GM23248 (cell line): Measurements from ENCODE around the gene BSPRY. TPM values are rescaled to one million over a fixed set of nuclear protein-coding genes. Genes with fewer than 3 reads are reported as not detected.

Source experiments
- DNase-seq: peaks from one replicate; pipeline ENCODE4 v3.0.0-alpha.2; 2015
- H2AFZ ChIP-seq: fragments of 200-600 bp; sonication (generic); 2 replicates; pipeline ENCODE4 v1.6.1; 2016; ENCODE audit warnings: antibody characterized with exemption
- H3F3A ChIP-seq: fragments of 200-600 bp; sonication (generic); 2 replicates; pipeline ENCODE4 v1.6.1; 2016; ENCODE audit warnings: mild to moderate bottlenecking, antibody characterized with exemption, mixed run types; ENCODE audit not compliant: insufficient read depth
- H3K27ac ChIP-seq: fragments of 200-600 bp; sonication (generic); 2 replicates; pipeline ENCODE4 v1.5.1; 2016; ENCODE audit warnings: mild to moderate bottlenecking
- H3K27me3 ChIP-seq: fragments of 200-600 bp; sonication (generic); replicated peaks from 2 replicates; pipeline ENCODE4 v1.6.1; 2016; ENCODE audit warnings: mild to moderate bottlenecking; ENCODE audit not compliant: insufficient read depth
- H3K36me3 ChIP-seq: fragments of 200-600 bp; sonication (generic); 2 replicates; pipeline ENCODE4 v1.6.1; 2016; ENCODE audit warnings: low read depth, mild to moderate bottlenecking
- H3K4me1 ChIP-seq: fragments of 200-600 bp; sonication (generic); 2 replicates; pipeline ENCODE4 v1.6.1; 2016; ENCODE audit warnings: mild to moderate bottlenecking; ENCODE audit not compliant: insufficient read depth
- H3K4me2 ChIP-seq: fragments of 200-600 bp; sonication (generic); one replicate; pipeline ENCODE4 v1.6.1; 2016; ENCODE audit warnings: mild to moderate bottlenecking; ENCODE audit not compliant: unreplicated experiment
- H3K4me3 ChIP-seq: fragments of 200-600 bp; sonication (generic); 2 replicates; pipeline ENCODE4 v1.5.1; 2016; ENCODE audit warnings: mild to moderate bottlenecking
- H3K79me2 ChIP-seq: fragments of 200-600 bp; sonication (generic); 2 replicates; pipeline ENCODE4 v1.6.1; 2016; ENCODE audit warnings: mild to moderate bottlenecking; ENCODE audit not compliant: insufficient read depth
- H3K9ac ChIP-seq: fragments of 200-600 bp; sonication (generic); 2 replicates; pipeline ENCODE4 v1.6.1; 2016; ENCODE audit warnings: mild to moderate bottlenecking
- H3K9me2 ChIP-seq: fragments of 200-600 bp; sonication (generic); 2 replicates; pipeline ENCODE4 v1.6.1; 2016; ENCODE audit warnings: mixed run types, mild to moderate bottlenecking, moderate library complexity; ENCODE audit not compliant: insufficient read depth
- H3K9me3 ChIP-seq: fragments of 200-600 bp; sonication (generic); one replicate; pipeline ENCODE4 v1.6.1; 2017; ENCODE audit warnings: low read depth
- H4K20me1 ChIP-seq: fragments of 200-600 bp; sonication (generic); 2 replicates; pipeline ENCODE4 v1.6.0; 2016; ENCODE audit not compliant: insufficient read depth
- EZH2 ChIP-seq: fragments of 200-600 bp; sonication (generic); IDR thresholded peaks from 2 replicates; pipeline ENCODE4 v1.6.1; 2018; ENCODE audit warnings: antibody characterized with exemption, mild to moderate bottlenecking; ENCODE audit not compliant: insufficient read depth, poor library complexity, severe bottlenecking
- EZH2phosphoT487 ChIP-seq: fragments of 200-600 bp; sonication (generic); IDR thresholded peaks from 2 replicates; pipeline ENCODE4 v1.6.1; 2018; ENCODE audit warnings: antibody characterized with exemption, moderate library complexity, mild to moderate bottlenecking, low read depth; ENCODE audit not compliant: insufficient read depth
- WGBS, 2 experiments: methylation state at CpG; one replicate each; pipeline ENCODE4 v1.1.6; 2015 to 2017; ENCODE audit warnings: low lambda C conversion rate in 2 of 2, low coverage in 1 of 2; ENCODE audit errors: missing lambda C conversion rate in 2 of 2; 5-methylcytosine and 5-hydroxymethylcytosine counted together
- in situ Hi-C: fragments of 300-500 bp; cut with MboI; formaldehyde crosslinking; loops from 2 replicates; pipeline ENCODE4 v1.15.0; 2020
- polyA plus RNA-seq: library from polyadenylated mRNA; unstranded; fragments of >200 nt; fragmentation: Nextera tagmentation; extraction: Ambion mirVana; gene quantifications from 2 replicates; pipeline ENCODE4 v1.2.1, GENCODE V29; 2016
- total RNA-seq: library from RNA; depleted of rRNA; stranded (reverse); fragments of >200 nt; shearing (Covaris generic); gene quantifications from 2 replicates; pipeline ENCODE4 v1.2.3, GENCODE V29; 2014

Gene BSPRY
- total and polyA plus RNA-seq, 2 experiments from 2014 or later: not detected

- Histone ChIP-seq H3F3A (no peaks in the 10 kb centered on the region), H3K27ac (no peak overlapping the region), H3K36me3 (no peaks in the 10 kb centered on the region), H3K4me3 (no peak overlapping the region), H3K9ac (no peak overlapping the region), H3K4me2 (no peak overlapping the region), H3K9me2 (no peaks in the 10 kb centered on the region), H4K20me1 (no peaks in the 10 kb centered on the region), H3K79me2 (no peaks in the 10 kb centered on the region), H3K27me3 (peaks cover 60% of the 10 kb centered on the region), H2AFZ (no peak overlapping the region), H3K9me3 (no peaks in the 10 kb centered on the region), H3K4me1 (no peaks in the 10 kb centered on the region)
- in situ Hi-C loops: no loop called here
- WGBS, 2 experiments: 38 to 47% methylated on average over 4 of the region's 4 CpGs
- DNase-seq: no peak
- TF ChIP-seq EZH2: no peak
- TF ChIP-seq EZH2phosphoT487: no peak
These were observed 5.8 kb downstream of the BSPRY start for GRCh38 chr9:113355040-113355596.

- no peak overlapping the region for H3K27ac ChIP-seq
- no peak for TF ChIP-seq EZH2
- peaks cover 43% of the 10 kb centered on the region for H3K27me3 ChIP-seq
- in situ Hi-C loops: no loop called here
- WGBS, 2 experiments: 57 to 61% methylated on average over 7 of the region's 7 CpGs
- H3K36me3 ChIP-seq: no peaks in the 10 kb centered on the region
- H3K4me1 ChIP-seq: no peaks in the 10 kb centered on the region
- no peak overlapping the region for H2AFZ ChIP-seq
- H3K9me3 ChIP-seq: no peaks in the 10 kb centered on the region
- H3K79me2 ChIP-seq: no peaks in the 10 kb centered on the region
- no peak overlapping the region for H3K9ac ChIP-seq
- H3K4me2 ChIP-seq: no peak overlapping the region
- H3K9me2 ChIP-seq: no peaks in the 10 kb centered on the region
- no peak for DNase-seq
- no peaks in the 10 kb centered on the region for H3F3A ChIP-seq
- H4K20me1 ChIP-seq: no peaks in the 10 kb centered on the region
- no peak overlapping the region for H3K4me3 ChIP-seq
These were observed 7.4 kb downstream of the BSPRY start for GRCh38 chr9:113356686-113357292.

GRCh38 chr9:113359385-113359784 is 10.0 kb downstream of the BSPRY start:
- TF ChIP-seq EZH2 (no peak), EZH2phosphoT487 (no peak)
- in situ Hi-C loops: no loop called here
- Histone ChIP-seq H3K4me2 (no peak overlapping the region), H2AFZ (no peak overlapping the region), H3F3A (no peaks in the 10 kb centered on the region), H3K27me3 (peaks cover 31% of the 10 kb centered on the region), H3K9ac (no peak overlapping the region), H3K9me2 (no peaks in the 10 kb centered on the region), H3K9me3 (no peaks in the 10 kb centered on the region), H3K36me3 (no peaks in the 10 kb centered on the region), H3K4me3 (no peak overlapping the region), H3K79me2 (no peaks in the 10 kb centered on the region), H3K4me1 (no peaks in the 10 kb centered on the region), H4K20me1 (no peaks in the 10 kb centered on the region), H3K27ac (no peak overlapping the region)
- 57 to 60% methylated on average over 1 of the region's 1 CpG for WGBS, 2 experiments
- DNase-seq: no peak

GRCh38 chr9:113360242-113360842 is 11.0 kb downstream of the BSPRY start:
- Histone ChIP-seq H2AFZ (no peak overlapping the region), H3K4me2 (no peak overlapping the region), H3K9ac (no peak overlapping the region), H3K9me3 (no peaks in the 10 kb centered on the region), H3K79me2 (no peaks in the 10 kb centered on the region), H3K4me3 (no peak overlapping the region), H3K4me1 (no peaks in the 10 kb centered on the region), H3F3A (no peaks in the 10 kb centered on the region), H3K27me3 (peaks cover 27% of the 10 kb centered on the region), H3K9me2 (no peaks in the 10 kb centered on the region), H3K27ac (no peak overlapping the region), H4K20me1 (no peaks in the 10 kb centered on the region), H3K36me3 (no peaks in the 10 kb centered on the region)
- DNase-seq: no peak
- in situ Hi-C loops: no loop called here
- TF ChIP-seq EZH2: no peak
- TF ChIP-seq EZH2phosphoT487: no peak
- 85 to 89% methylated on average over 15 of the region's 15 CpGs for WGBS, 2 experiments
